NCI-H2171 treated with DMSO at 0.1 percent for 48 hours (cell line): ENCODE data around the gene COPS6.

Source experiments
- DNase-seq: peaks from one replicate; lab custom pipeline; 2025; lab: John Stamatoyannopoulos, UW

The COPS6 gene

GRCh38 chr7:100088621-100089457 is at the start of gene COPS6:
Gene COPS6 (plus strand): TSS chr7:100088969. CDS start chr7:100088991, 22 bp downstream.
- peak; percentile 66 for DNase-seq

- DNase-seq = no peak
Measured at GRCh38 chr7:100040575-100040974, 48.2 kb upstream of the COPS6 start.

GRCh38 chr7:100044718-100045117 is 44.1 kb upstream of the COPS6 start:
- no peak for DNase-seq

- DNase-seq = no peak
Measured at GRCh38 chr7:100048680-100049079, 40.1 kb upstream of the COPS6 start.

DNA sequence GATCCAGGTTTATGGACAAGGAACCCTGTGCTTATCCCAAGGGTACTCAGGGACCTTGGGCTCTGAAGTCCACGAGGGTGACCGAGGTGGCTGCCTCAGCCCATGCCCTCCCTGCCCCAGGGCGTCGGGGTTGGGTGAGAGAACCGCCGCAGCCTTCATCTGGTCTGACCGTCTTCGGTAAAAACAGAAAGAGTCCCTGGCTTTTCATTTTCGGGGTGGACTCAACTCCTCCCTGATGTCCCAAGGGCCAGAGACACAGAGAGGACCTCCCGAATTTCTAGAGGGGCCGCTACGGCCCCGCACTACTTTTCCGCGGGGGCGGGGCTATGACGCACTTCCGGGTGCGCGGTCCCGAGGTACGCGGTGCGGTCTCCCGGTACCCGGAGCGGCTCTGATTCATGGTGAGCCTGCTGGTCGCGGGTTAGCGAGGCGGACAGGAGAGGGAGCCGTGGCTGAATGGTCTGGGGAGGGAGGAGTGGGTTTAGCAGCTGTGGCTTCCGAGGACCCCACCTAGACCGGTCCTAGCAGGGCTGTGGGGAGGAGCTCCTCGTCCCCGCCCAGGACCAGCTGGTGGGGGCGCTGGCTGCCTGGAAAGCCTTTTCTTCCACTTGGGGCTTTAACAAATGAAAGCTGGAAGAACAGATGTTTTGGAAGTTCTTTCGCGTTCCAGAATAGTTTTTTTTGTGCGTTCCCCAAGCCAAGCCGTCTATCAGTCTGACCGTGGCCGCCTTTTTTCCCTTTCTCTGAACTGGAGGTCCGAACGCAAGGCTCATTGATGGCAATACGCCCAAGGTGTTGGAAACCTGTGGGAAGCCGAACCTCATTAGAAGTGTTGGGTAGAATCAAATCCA is 39.1 kb upstream of the COPS6 start, which contains the start of gene ZSCAN21:
ZSCAN21 (plus strand) TSS at position 334 of the 851 bp plus-strand sequence. CDS start 7,233 bp downstream, outside the sequence.
- peak; percentile 78 for DNase-seq

DNA sequence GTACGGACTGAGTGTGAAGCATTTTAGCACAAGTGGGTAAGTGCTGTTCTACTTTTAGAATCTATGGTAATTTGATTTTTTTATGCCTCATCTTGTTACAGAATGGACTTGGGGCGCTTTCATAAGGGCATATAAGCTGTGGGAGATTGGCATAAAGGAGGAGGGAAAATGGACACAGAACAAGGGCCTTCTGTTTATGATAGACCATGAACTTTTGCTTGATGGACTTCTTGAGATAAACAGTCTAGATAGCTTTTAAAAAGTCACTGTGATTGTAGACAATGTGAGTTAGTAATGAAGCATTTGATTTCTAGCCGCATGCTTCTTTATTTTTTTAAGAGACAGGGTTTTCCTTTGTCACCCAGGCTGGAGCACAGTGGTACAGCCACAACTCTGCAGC is 37.2 kb upstream of the COPS6 start:
- no peak for DNase-seq

- DNase-seq = peak; percentile 96
Measured at GRCh38 chr7:100053215-100053614, 35.6 kb upstream of the COPS6 start.

GRCh38 chr7:100057006-100057405 is 31.8 kb upstream of the COPS6 start:
- DNase-seq = no peak

DNA sequence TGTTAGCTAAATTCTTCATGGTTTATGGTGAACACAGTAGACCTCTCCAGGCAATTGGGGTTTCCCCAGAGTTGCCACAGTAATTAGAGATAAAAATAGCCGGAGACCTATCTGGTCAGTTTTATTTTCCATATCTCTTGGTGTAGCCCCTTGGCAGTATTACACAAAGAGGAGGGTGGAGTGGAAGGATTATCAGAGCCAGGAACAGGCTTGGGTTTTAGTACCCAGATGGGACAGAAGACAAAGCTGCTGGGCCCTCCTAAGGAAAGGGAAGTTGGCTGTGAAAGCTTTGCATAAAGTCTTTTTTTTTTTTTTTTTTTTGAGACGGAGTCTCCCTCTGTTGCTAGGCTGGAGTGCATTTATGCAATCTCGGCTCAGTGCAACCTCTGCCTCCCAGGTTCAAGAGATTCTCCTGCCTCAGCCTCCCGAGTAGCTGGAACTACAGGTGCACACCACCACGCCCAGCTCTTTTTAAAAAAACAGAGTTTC is 29.5 kb upstream of the COPS6 start:
- no peak for DNase-seq

- DNase-seq = no peak
Measured at GRCh38 chr7:100061518-100062193, 27.1 kb upstream of the COPS6 start.

DNA sequence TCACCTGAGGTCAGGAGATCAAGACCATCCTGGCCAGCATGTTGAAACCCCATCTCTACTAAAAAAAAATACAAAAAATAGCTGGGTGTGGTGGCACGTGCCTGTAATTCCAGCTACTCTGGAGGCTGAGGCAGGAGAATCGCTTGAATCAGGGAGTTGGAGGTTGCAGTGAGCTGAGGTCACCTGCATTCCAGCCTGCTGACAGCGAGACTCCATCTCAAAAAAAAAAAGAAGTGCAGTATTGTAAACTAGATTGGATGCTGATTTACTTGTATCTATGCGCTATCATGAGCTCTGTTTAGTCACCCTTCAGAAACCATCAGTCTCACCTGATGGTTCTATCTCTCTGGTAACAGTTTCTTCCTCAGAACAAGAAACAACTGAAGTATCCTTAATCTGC is 25.4 kb upstream of the COPS6 start:
- DNase-seq = no peak

GRCh38 chr7:100064162-100064561 is 24.6 kb upstream of the COPS6 start:
- DNase-seq = no peak

DNA sequence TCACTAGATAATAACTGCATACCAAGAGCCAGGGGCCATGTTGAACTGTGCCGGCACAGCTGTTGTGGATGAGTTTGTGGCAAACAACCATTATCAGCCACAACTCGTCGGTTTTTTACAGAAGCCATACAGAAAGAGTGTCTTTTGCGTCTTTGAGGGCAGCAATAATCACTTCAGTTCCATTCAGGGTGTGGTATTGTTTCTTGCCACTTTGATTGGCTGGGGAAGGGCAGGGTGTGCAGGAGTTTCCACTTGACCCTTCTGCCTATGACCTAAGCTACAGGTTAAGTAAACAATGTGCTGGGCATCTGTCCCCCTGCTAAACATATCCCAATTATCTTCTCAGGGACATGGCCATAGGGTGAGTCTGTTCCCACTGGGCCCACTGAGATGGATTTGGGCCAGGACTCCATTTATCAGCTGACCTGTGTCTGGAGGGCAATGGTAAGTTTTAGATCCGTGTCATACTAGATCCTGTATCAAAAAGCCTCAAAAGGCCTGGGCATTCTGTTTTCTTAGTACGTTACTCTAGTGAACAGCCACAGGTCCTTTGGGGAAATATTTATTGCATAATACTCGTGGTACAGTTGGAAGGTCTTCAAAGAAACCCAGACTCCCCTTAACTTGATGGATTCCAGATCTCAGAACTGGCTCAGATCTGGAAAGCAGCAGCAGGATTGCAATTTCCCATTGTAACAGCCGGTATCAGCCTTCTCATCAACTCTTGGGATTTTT is 23.1 kb upstream of the COPS6 start:
- DNase-seq = no peak

DNA sequence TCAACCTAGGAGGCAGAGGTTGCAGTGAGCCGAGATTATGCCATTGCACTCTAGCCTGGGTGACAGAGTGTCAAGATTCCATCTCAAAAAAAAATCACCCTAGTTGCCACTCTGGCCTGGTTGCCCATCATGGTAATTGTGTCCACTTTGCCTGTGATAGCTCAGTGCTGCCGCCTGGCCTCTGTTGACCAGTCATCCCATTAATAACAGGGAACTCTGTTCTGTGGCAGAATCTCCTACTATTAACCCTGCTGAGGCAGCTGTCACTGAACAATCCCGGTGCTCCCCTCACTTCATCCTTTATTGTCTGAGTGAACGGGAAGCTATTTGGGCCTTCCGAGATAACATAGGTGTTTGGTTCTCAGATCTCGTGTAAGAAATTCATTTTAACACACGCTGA is 21.8 kb upstream of the COPS6 start:
- no peak for DNase-seq

GRCh38 chr7:100069991-100070390 is 18.8 kb upstream of the COPS6 start:
- no peak for DNase-seq

GRCh38 chr7:100071018-100071723 is 17.6 kb upstream of the COPS6 start:
- no peak for DNase-seq

GRCh38 chr7:100072462-100072861 is 16.3 kb upstream of the COPS6 start:
- DNase-seq = no peak

DNA sequence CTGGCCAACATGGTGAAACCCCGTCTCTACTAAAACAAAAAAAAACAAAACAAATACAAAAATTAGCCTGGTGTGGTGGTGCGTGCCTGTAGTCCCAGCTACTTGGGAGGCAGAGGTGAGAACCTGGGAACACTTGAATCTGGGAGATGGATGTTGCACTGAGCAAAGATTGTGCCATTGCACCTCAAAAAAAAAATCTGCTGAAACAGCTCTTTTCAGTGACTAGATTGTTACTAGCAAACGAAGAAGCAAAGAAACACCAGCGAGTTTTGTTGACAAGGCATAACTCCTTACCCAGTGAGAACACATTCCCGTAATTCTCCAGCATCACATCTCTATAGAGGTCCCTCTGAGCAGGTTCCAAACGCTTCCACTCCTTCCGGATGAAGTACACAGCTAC is 13.9 kb upstream of the COPS6 start:
- no peak for DNase-seq

DNA sequence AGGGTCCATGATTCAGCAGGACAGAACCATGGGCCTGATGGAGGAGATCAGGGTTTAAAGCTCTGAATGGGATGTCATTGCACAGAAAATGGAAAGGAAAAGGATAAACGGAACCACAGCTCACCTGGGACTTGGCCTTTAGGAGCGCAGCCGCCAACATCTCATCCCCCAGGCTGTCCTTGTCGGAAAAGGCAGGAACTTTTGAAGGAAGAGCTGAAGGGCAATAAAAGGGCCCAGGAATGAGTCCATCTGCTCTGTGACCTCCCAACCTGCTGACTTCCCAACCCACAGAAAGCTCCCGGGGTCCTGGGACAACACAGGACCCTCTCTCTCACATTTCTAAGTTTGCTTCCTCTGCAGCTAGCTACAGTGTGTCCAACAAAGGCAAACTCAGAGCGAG is 13.4 kb upstream of the COPS6 start:
- no peak for DNase-seq

DNA sequence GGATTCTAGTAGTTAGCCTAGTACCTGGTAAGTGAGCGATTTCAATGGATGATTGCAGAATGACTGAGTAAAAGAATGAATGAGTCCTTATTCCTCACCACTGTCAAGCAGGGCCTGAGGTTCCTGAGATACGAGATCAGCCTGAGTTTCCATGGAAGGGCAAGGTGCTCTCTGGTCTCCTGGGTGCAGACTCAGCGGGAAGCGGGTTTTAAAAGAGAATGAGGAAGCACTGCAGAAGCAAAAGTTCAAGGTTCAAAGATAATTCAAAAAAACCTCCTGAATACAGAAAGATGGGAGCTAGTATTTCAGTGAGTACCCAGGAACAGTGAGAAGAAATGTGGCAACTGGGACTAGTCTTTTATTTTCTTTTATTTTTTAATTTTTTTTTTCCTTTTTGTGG is 11.6 kb upstream of the COPS6 start:
- DNase-seq = no peak

DNA sequence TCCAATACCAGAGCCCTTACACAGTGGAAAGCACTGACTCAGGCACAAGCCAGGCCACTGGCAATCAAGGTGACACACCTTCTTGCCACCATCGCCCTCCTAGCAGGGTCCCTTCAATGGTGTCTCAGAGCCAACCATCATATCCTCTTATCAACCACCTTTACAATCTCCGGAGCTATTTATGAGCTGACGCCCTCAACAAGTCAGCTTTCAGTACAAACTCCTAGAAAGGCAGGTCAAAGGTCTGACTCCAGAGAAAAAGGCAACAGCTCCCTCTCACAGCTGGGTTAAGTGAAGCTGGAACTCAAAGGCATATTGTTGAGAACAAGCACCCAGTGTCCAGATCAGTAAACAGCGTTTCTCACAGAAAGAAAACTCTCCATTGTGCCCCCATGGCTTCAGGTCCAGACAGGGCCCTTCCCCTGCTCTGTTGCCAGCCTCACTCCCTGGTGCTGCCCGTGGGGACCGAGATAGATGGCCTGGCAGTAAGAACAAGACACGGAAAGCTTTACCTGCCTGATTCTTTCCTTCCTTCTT is 9.7 kb upstream of the COPS6 start:
- no peak for DNase-seq
